K562 (cell line): ENCODE data around the gene TMEM132C. TPM values are rescaled to one million over a fixed set of nuclear protein-coding genes. Genes with fewer than 3 reads are reported as not detected.

Source experiments
- ATAC-seq: fragments of 200-7000 bp; cut with Tn5 transposase; 3 replicates; pipeline ENCODE4 v1.9.1; 2020; ENCODE audit warnings: moderate library complexity
- BruUV-seq: library from RNA; stranded (reverse); fragments of 400-500 nt; replicated peaks from 2 replicates; lab custom pipeline; 2021; lab: Mats Ljungman, UMichigan
- CTCF ChIA-PET: fragments of 300-600 bp; formaldehyde crosslinking; extraction: SDS; loops from one replicate; lab custom pipeline; 2021; ENCODE audit warnings: low intra/inter-chr PET ratio; lab: Yijun Ruan, JAX
- POLR2A ChIA-PET: fragments of 300-600, 350-650 bp; sonication (Branson Sonifier 250); formaldehyde crosslinking; extraction: SDS; loops from one replicate; lab custom pipeline; 2021; ENCODE audit warnings: antibody characterized with exemption, inconsistent platforms; lab: Yijun Ruan, JAX
- DNase-seq, 4 experiments: peaks; one replicate each; pipeline versions ENCODE4 v3.0.0 to v3.0.0-alpha.2; 2011 to 2018; ENCODE audit warnings: low spot score in 3 of 4, mixed read lengths in 3 of 4; ENCODE audit errors: extremely low read depth in 1 of 4
- FAIRE-seq: peaks from 2 replicates; lab custom pipeline; 2011; peaks lifted over from hg19 to GRCh38; lab: Jason Lieb, UNC
- H2AFZ ChIP-seq: 2 replicates; pipeline ENCODE4 v1.6.0; 2011; ENCODE audit warnings: low read depth, low read length, control low read depth, inconsistent platforms
- H3K27ac ChIP-seq: fragments of 200-600 bp; 3 replicates; pipeline ENCODE4 v1.8.0; 2011; ENCODE audit warnings: low read depth, mild to moderate bottlenecking, control low read depth, inconsistent platforms, low read length, moderate library complexity, mixed read lengths; ENCODE audit errors: extremely low read depth
- H3K27me3 ChIP-seq, 2 experiments: fragments of 300-600 bp in 1 of 2; 2 replicates in 1 of 2; 3 replicates in 1 of 2; pipeline versions ENCODE4 v1.6.0 to v1.8.0; 2011; ENCODE audit warnings: inconsistent platforms in 2 of 2, low read length in 2 of 2, mild to moderate bottlenecking in 1 of 2, mixed read lengths in 1 of 2, moderate library complexity in 1 of 2; ENCODE audit not compliant: control insufficient read depth in 2 of 2, insufficient read depth in 2 of 2
- H3K36me3 ChIP-seq: fragments of 300-600 bp; 3 replicates; pipeline ENCODE4 v1.8.0; 2011; ENCODE audit warnings: mild to moderate bottlenecking, low read length, inconsistent platforms; ENCODE audit not compliant: control insufficient read depth, insufficient read depth
- H3K4me1 ChIP-seq, 2 experiments: fragments of 200-600 bp in 1 of 2; replicated peaks in 1 of 2; 2 replicates in 1 of 2; 3 replicates in 1 of 2; pipeline versions ENCODE4 v1.5.1 to v1.8.0; 2011; ENCODE audit warnings: inconsistent platforms in 2 of 2, low read length in 2 of 2, mild to moderate bottlenecking in 1 of 2, mixed read lengths in 1 of 2, moderate library complexity in 1 of 2; ENCODE audit not compliant: control insufficient read depth in 2 of 2, insufficient read depth in 2 of 2
- H3K4me2 ChIP-seq: 2 replicates; pipeline ENCODE4 v1.6.1; 2011; ENCODE audit warnings: low read length, control low read depth, inconsistent platforms, mixed read lengths; ENCODE audit not compliant: insufficient read depth
- H3K4me3 ChIP-seq: fragments of 200-600 bp; sonication (generic), shearing (Covaris generic); 2 replicates; pipeline ENCODE4 v1.5.1; 2016; ENCODE audit warnings: control low read depth, inconsistent platforms
- H3K79me2 ChIP-seq: fragments of 200-600 bp; 3 replicates; pipeline ENCODE4 v1.8.0; 2011; ENCODE audit warnings: low read length, inconsistent platforms; ENCODE audit not compliant: control insufficient read depth, insufficient read depth
- H3K9ac ChIP-seq, 2 experiments: 2 replicates each; pipeline versions ENCODE4 v1.6.0 to v1.6.1; 2011; ENCODE audit warnings: low read depth in 2 of 2, low read length in 2 of 2, control low read depth in 1 of 2, inconsistent platforms in 1 of 2, mild to moderate bottlenecking in 1 of 2, mixed read lengths in 1 of 2; ENCODE audit not compliant: insufficient read depth in 1 of 2
- H3K9me1 ChIP-seq: one replicate; pipeline ENCODE4 v1.6.0; 2011; ENCODE audit warnings: inconsistent platforms, mild to moderate bottlenecking, low read length, moderate library complexity; ENCODE audit not compliant: control insufficient read depth, insufficient read depth
- H3K9me3 ChIP-seq: replicated peaks from 2 replicates; pipeline ENCODE4 v1.5.1; 2011; ENCODE audit warnings: low read depth, low read length, inconsistent platforms; ENCODE audit not compliant: control insufficient read depth, insufficient read depth
- H4K20me1 ChIP-seq: replicated peaks from 2 replicates; pipeline ENCODE4 v1.6.1; 2011; ENCODE audit warnings: low read length, inconsistent platforms, mixed read lengths; ENCODE audit not compliant: control insufficient read depth, insufficient read depth
- CBFB ChIP-seq: sonication (generic); formaldehyde crosslinking; IDR thresholded peaks from 2 replicates; pipeline ENCODE4 v1.4.0; 2020; ENCODE audit warnings: mild to moderate bottlenecking, missing genetic modification reagents
- EP300 ChIP-seq: IDR thresholded peaks from 2 replicates; pipeline ENCODE4 v1.6.1; 2012; ENCODE audit warnings: low read length, improper control_type of control experiment
- ETV1 ChIP-seq: fragments of 450-650 bp; conservative IDR thresholded peaks from 2 replicates; pipeline ENCODE4 v1.6.1; 2016; ENCODE audit warnings: missing genetic modification characterization, control low read depth, low read depth, missing compliant biosample characterization
- HLTF ChIP-seq: fragments of 450-650 bp; IDR thresholded peaks from 2 replicates; pipeline ENCODE4 v1.6.1; 2016
- MTA1 ChIP-seq: fragments of 450-650 bp; IDR thresholded peaks from 2 replicates; pipeline ENCODE4 v1.6.1; 2017; ENCODE audit warnings: borderline replicate concordance
- NBN ChIP-seq: fragments of 450-650 bp; IDR thresholded peaks from 2 replicates; pipeline ENCODE4 v1.6.1; 2016; ENCODE audit warnings: low read depth, mild to moderate bottlenecking
- ZNF23 ChIP-seq: fragments of 250-450 bp; sonication (Bioruptor Pico); IDR thresholded peaks from 2 replicates; pipeline ENCODE4 v1.4.0; 2020; ENCODE audit warnings: mild to moderate bottlenecking
- ZNF644 ChIP-seq: fragments of 200-800 bp; sonication (Bioruptor generic); IDR thresholded peaks from 2 replicates; pipeline ENCODE4 v1.6.1; 2016; ENCODE audit warnings: low read depth, missing genetic modification characterization, missing compliant biosample characterization
- ZNF780A ChIP-seq: fragments of 250-450 bp; sonication (Bioruptor Pico); IDR thresholded peaks from 2 replicates; pipeline ENCODE4 v1.5.0; 2021; ENCODE audit warnings: mild to moderate bottlenecking
- WGBS: fragments of 100-300 bp; shearing (Covaris generic); methylation state at CpG from one replicate; pipeline ENCODE4 v1.1.6; 2016; ENCODE audit warnings: low coverage, mixed read lengths; ENCODE audit not compliant: insufficient coverage; ENCODE audit errors: missing lambda C conversion rate; 5-methylcytosine and 5-hydroxymethylcytosine counted together
- in situ Hi-C: fragments of 300-500 bp; cut with MboI; formaldehyde crosslinking; loops from 4 replicates; pipeline ENCODE4 v1.15.0; 2018; ENCODE audit warnings: inconsistent platforms, mixed read lengths
- intact Hi-C: fragments of 100-400 bp; cut with micrococcal nuclease; formaldehyde crosslinking; loops from 2 replicates; pipeline ENCODE4 v1.14.2; 2022
- polyA plus RNA-seq, 8 experiments: library from polyadenylated mRNA; depleted of rRNA in 4 of 8; stranded (reverse) in 5 of 8; unstranded in 3 of 8; fragments of >200 nt; fragmentation: Nextera tagmentation in 2 of 8; fragmentation: Illumina TruSeq in 1 of 8; extraction: Ambion mirVana in 2 of 8; extraction: Trizol in 1 of 8; gene quantifications; 2 replicates each; pipeline versions ENCODE4 v1.2.1 to v1.2.3, GENCODE V29; 2011 to 2014; ENCODE audit warnings: inconsistent platforms in 1 of 8, missing spikeins in 1 of 8
- total RNA-seq, 7 experiments: library from RNA; depleted of rRNA in 6 of 7; stranded (reverse); fragments of >200 nt in 6 of 7; fragmentation: Illumina TruSeq in 2 of 7; extraction: Trizol in 2 of 7; gene quantifications; 2 replicates each; pipeline versions ENCODE4 v1.2.1 to v1.2.3, GENCODE V29; 2011 to 2021; ENCODE audit warnings: low replicate concordance in 1 of 7
- TF ChIP-seq, protein P1 (sequence below), 2 experiments: fragments of 450-650 bp in 1 of 2; IDR thresholded peaks; 2 replicates each; pipeline ENCODE4 v1.6.1; 2011 to 2017; ENCODE audit warnings: low read depth in 2 of 2, antibody characterized with exemption in 1 of 2, borderline replicate concordance in 1 of 2, low read length in 1 of 2, mild to moderate bottlenecking in 1 of 2, mixed read lengths in 1 of 2; ENCODE audit not compliant: control insufficient read depth in 1 of 2
- TF ChIP-seq, protein P2 (sequence below): IDR thresholded peaks from 2 replicates; pipeline ENCODE4 v1.6.1; 2012; ENCODE audit warnings: low read depth, low read length, improper control_type of control experiment, borderline replicate concordance
- TF ChIP-seq, protein P3 (sequence below), 2 experiments: IDR thresholded peaks; 2 replicates each; pipeline ENCODE4 v1.6.1; 2012; ENCODE audit warnings: improper control_type of control experiment in 2 of 2, low read depth in 2 of 2, low read length in 2 of 2, borderline replicate concordance in 1 of 2
- TF ChIP-seq, protein P4 (sequence below): fragments of 450-650 bp; formaldehyde crosslinking; IDR thresholded peaks from 2 replicates; pipeline ENCODE4 v1.4.0; 2020; ENCODE audit warnings: mild to moderate bottlenecking, moderate library complexity

The TMEM132C gene
- total and polyA plus RNA-seq, 9 of the 15 experiments (the other 6 are each of a cell fraction or from before 2014, with no cell fraction given): not detected

DNA sequence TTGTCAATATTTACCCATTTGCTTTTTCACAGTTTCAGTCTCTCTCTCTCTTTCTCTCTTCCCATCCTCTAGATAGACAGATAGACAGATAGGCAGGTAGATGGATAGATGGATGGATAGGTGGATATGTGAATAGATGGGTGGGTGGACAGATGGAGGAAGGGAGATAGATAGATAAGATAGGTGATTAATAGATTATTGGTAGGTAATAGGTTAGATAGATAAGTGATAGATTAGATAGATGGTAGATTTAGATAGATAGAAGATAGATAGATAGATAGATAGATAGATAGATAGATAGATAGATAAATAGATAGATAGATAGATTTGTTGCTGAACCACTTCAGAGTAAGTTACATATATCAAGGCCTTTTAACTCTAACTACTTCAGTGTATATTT lies 408.6 kb downstream of the TMEM132C start (continued):
- TF ChIP-seq, protein P1, sequence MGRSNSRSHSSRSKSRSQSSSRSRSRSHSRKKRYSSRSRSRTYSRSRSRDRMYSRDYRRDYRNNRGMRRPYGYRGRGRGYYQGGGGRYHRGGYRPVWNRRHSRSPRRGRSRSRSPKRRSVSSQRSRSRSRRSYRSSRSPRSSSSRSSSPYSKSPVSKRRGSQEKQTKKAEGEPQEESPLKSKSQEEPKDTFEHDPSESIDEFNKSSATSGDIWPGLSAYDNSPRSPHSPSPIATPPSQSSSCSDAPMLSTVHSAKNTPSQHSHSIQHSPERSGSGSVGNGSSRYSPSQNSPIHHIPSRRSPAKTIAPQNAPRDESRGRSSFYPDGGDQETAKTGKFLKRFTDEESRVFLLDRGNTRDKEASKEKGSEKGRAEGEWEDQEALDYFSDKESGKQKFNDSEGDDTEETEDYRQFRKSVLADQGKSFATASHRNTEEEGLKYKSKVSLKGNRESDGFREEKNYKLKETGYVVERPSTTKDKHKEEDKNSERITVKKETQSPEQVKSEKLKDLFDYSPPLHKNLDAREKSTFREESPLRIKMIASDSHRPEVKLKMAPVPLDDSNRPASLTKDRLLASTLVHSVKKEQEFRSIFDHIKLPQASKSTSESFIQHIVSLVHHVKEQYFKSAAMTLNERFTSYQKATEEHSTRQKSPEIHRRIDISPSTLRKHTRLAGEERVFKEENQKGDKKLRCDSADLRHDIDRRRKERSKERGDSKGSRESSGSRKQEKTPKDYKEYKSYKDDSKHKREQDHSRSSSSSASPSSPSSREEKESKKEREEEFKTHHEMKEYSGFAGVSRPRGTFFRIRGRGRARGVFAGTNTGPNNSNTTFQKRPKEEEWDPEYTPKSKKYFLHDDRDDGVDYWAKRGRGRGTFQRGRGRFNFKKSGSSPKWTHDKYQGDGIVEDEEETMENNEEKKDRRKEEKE (IDR thresholded peaks at IDR 0.05; ENCODE audit: borderline replicate concordance in 1 of 2, control insufficient read depth in 1 of 2, low read depth in 2 of 2, low read length in 1 of 2): no peak
- TF ChIP-seq HLTF: no peak
- TF ChIP-seq NBN: no peak

DNA sequence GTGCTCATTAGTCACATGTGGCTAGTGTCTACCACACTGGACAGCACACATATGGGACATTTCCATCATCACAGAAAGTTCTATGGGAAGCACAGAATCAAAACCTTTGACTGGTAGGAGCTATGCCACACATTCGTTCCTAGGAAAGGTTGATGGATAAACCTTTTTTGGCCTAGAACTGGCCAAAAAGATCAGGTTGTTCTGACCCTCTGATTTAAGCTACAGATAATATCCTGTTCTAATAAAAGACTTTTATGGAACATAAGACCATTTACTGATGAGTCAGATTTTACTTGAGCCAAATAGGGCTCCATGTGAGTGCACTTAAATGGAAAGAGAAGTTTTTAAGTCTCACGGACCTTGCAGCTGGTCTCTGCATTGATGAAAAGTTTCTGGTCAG lies 413.6 kb downstream of the TMEM132C start:
- Histone ChIP-seq H3K9me3 (no peaks in the 10 kb centered on the region; the same call in 1 of the 2 replicates), H3K79me2 (no peaks in the 10 kb centered on the region), H2AFZ (no peak overlapping the region), H3K4me2 (no peak overlapping the region), H3K9me1 (no peaks in the 10 kb centered on the region), H4K20me1 (no peaks in the 10 kb centered on the region), H3K27me3 (peaks cover 0 to 13% of the 10 kb centered on the region in 2 experiments; a peak in 1 of 5 replicates), H3K4me1 (no peaks in the 10 kb centered on the region), H3K9ac (no peak overlapping the region), H3K36me3 (no peaks in the 10 kb centered on the region), H3K27ac (no peak overlapping the region), H3K4me3 (no peak overlapping the region)
- ChIA-PET POLR2A (interaction anchor here (1.2 kb wide), 1 partner anchor 143 kb away, joined by 3 read pairs; the partner anchor contains the start of gene SLC15A4), CTCF (no interaction called here)
- intact Hi-C loops (no loop called here), in situ Hi-C loops (no loop called here)
- ATAC-seq (no peak), FAIRE-seq (no peak), DNase-seq (no peak)
- 0% methylated on average over 2 of the region's 2 CpGs for WGBS
- BruUV-seq: no TSS peak
- TF ChIP-seq, protein P2, sequence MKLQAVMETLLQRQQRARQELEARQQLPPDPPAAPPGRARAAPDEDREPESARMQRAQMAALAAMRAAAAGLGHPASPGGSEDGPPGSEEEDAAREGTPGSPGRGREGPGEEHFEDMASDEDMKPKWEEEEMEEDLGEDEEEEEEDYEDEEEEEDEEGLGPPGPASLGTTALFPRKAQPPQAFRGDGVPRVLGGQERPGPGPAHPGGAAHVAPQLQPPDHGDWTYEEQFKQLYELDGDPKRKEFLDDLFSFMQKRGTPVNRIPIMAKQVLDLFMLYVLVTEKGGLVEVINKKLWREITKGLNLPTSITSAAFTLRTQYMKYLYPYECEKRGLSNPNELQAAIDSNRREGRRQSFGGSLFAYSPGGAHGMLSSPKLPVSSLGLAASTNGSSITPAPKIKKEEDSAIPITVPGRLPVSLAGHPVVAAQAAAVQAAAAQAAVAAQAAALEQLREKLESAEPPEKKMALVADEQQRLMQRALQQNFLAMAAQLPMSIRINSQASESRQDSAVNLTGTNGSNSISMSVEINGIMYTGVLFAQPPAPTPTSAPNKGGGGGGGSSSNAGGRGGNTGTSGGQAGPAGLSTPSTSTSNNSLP: no peak
- TF ChIP-seq, protein P3, sequence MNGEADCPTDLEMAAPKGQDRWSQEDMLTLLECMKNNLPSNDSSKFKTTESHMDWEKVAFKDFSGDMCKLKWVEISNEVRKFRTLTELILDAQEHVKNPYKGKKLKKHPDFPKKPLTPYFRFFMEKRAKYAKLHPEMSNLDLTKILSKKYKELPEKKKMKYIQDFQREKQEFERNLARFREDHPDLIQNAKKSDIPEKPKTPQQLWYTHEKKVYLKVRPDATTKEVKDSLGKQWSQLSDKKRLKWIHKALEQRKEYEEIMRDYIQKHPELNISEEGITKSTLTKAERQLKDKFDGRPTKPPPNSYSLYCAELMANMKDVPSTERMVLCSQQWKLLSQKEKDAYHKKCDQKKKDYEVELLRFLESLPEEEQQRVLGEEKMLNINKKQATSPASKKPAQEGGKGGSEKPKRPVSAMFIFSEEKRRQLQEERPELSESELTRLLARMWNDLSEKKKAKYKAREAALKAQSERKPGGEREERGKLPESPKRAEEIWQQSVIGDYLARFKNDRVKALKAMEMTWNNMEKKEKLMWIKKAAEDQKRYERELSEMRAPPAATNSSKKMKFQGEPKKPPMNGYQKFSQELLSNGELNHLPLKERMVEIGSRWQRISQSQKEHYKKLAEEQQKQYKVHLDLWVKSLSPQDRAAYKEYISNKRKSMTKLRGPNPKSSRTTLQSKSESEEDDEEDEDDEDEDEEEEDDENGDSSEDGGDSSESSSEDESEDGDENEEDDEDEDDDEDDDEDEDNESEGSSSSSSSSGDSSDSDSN (IDR thresholded peaks at IDR 0.05; ENCODE audit: borderline replicate concordance in 1 of 2, low read depth in 2 of 2, low read length in 2 of 2): no peak
- no peak for TF ChIP-seq ZNF780A (CRISPR knock-in tag)
- TF ChIP-seq EP300: no peak
- TF ChIP-seq, protein P4, sequence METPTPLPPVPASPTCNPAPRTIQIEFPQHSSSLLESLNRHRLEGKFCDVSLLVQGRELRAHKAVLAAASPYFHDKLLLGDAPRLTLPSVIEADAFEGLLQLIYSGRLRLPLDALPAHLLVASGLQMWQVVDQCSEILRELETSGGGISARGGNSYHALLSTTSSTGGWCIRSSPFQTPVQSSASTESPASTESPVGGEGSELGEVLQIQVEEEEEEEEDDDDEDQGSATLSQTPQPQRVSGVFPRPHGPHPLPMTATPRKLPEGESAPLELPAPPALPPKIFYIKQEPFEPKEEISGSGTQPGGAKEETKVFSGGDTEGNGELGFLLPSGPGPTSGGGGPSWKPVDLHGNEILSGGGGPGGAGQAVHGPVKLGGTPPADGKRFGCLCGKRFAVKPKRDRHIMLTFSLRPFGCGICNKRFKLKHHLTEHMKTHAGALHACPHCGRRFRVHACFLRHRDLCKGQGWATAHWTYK: no peak
- no peak for TF ChIP-seq ZNF23 (CRISPR knock-in tag)
- no peak for TF ChIP-seq CBFB (CRISPR knock-in tag)
- no peak for TF ChIP-seq ZNF644 (tag)
- TF ChIP-seq ETV1: no peak
- no peak for TF ChIP-seq MTA1
